Osteoblast (primary cell): ENCODE results near the gene ZNF212. TPM values are rescaled to one million over a fixed set of nuclear protein-coding genes. Genes with fewer than 3 reads are reported as not detected.
"Not testable (repeated sequence)": the region's sequence is repeated elsewhere in the genome, so short reads cannot be mapped to it uniquely, and the experiment has no call there.

Experiments
- DNase-seq: peaks from one replicate; pipeline ENCODE4 v3.0.0; 2011; ENCODE audit warnings: low spot score, mixed read lengths; ENCODE audit not compliant: insufficient read length; ENCODE audit errors: missing footprints
- H2AFZ ChIP-seq: 2 replicates; pipeline ENCODE4 v1.6.0; 2011; ENCODE audit warnings: mild to moderate bottlenecking, low read length
- H3K27ac ChIP-seq: 2 replicates; pipeline ENCODE4 v1.5.1; 2011; ENCODE audit warnings: mild to moderate bottlenecking, low read depth, low read length, moderate library complexity
- H3K27me3 ChIP-seq: 2 replicates; pipeline ENCODE4 v1.6.0; 2012; ENCODE audit warnings: mild to moderate bottlenecking, control low read depth, inconsistent platforms, low read length, moderate library complexity; ENCODE audit not compliant: insufficient read depth
- H3K36me3 ChIP-seq: 2 replicates; pipeline ENCODE4 v1.5.1; 2011; ENCODE audit warnings: mild to moderate bottlenecking, low read length, control low read depth, moderate library complexity; ENCODE audit not compliant: insufficient read depth
- H3K4me1 ChIP-seq: 2 replicates; pipeline ENCODE4 v1.5.1; 2011; ENCODE audit warnings: mild to moderate bottlenecking, low read length, control low read depth, moderate library complexity; ENCODE audit not compliant: insufficient read depth
- H3K4me2 ChIP-seq: 2 replicates; pipeline ENCODE4 v1.6.0; 2011; ENCODE audit warnings: mild to moderate bottlenecking, low read length; ENCODE audit not compliant: insufficient read depth
- H3K4me3 ChIP-seq: fragments of 200-600 bp; sonication (generic); 3 replicates; pipeline ENCODE4 v1.5.1; 2012; ENCODE audit warnings: mild to moderate bottlenecking, low read length, inconsistent platforms; ENCODE audit not compliant: insufficient read depth
- H3K79me2 ChIP-seq: 2 replicates; pipeline ENCODE4 v1.6.0; 2012; ENCODE audit warnings: mild to moderate bottlenecking, low read length, control low read depth, inconsistent platforms; ENCODE audit not compliant: insufficient read depth
- H3K9me3 ChIP-seq: 2 replicates; pipeline ENCODE4 v1.5.1; 2011; ENCODE audit warnings: low read depth, low read length, control low read depth
- H4K20me1 ChIP-seq: 2 replicates; pipeline ENCODE4 v1.6.0; 2012; ENCODE audit warnings: mild to moderate bottlenecking, low read length, control low read depth; ENCODE audit not compliant: insufficient read depth
- CTCF ChIP-seq: IDR thresholded peaks from 2 replicates; pipeline ENCODE4 v1.5.1; 2011; ENCODE audit warnings: mild to moderate bottlenecking, low read depth, low read length, moderate library complexity; ENCODE audit errors: extremely low read depth
- total RNA-seq: library from RNA; depleted of rRNA; stranded (reverse); fragments of >200 nt; gene quantifications from 2 replicates; pipeline ENCODE4 v1.2.3, GENCODE V29; 2012

Gene ZNF212
- total RNA-seq, 1 donor = 9.0 TPM

- Histone ChIP-seq H3K27ac (no peak overlapping the region), H3K79me2 (no peaks in the 10 kb centered on the region), H3K9me3 (no peaks in the 10 kb centered on the region), H3K27me3 (no peaks in the 10 kb centered on the region), H3K4me1 (no peaks in the 10 kb centered on the region), H2AFZ (no peak overlapping the region), H3K4me2 (no peak overlapping the region), H4K20me1 (no peaks in the 10 kb centered on the region), H3K4me3 (no peak overlapping the region), H3K36me3 (peaks cover 9% of the 10 kb centered on the region)
- no peak for DNase-seq
- TF ChIP-seq CTCF = no peak
These were observed 12.5 kb upstream of the ZNF212 start for GRCh38 chr7:149226840-149227494.

GRCh38 chr7:149228831-149229471 is 10.5 kb upstream of the ZNF212 start:
- no peak for TF ChIP-seq CTCF

GRCh38 chr7:149229526-149229925 is 9.9 kb upstream of the ZNF212 start:
- Histone ChIP-seq H3K4me3 (no peak overlapping the region), H3K36me3 (peaks cover 5% of the 10 kb centered on the region), H3K27me3 (no peaks in the 10 kb centered on the region), H3K4me2 (no peak overlapping the region), H2AFZ (no peak overlapping the region), H3K79me2 (no peaks in the 10 kb centered on the region), H3K27ac (no peak overlapping the region), H4K20me1 (no peaks in the 10 kb centered on the region), H3K9me3 (no peaks in the 10 kb centered on the region), H3K4me1 (peaks cover 12% of the 10 kb centered on the region)
- no peak for DNase-seq
- TF ChIP-seq CTCF = no peak

More at GRCh38 chr7:149228831-149229471, 10.5 kb upstream of the ZNF212 start:
- Histone ChIP-seq H4K20me1 (no peaks in the 10 kb centered on the region), H3K79me2 (no peaks in the 10 kb centered on the region), H3K27ac (no peak overlapping the region), H3K9me3 (no peaks in the 10 kb centered on the region), H3K4me2 (no peak overlapping the region), H3K27me3 (no peaks in the 10 kb centered on the region), H2AFZ (no peak overlapping the region), H3K4me1 (peaks cover 8% of the 10 kb centered on the region), H3K36me3 (peaks cover 5% of the 10 kb centered on the region), H3K4me3 (no peak overlapping the region)
- no peak for DNase-seq

GRCh38 chr7:149232362-149232761 is 7.1 kb upstream of the ZNF212 start:
- H3K4me1 ChIP-seq = peaks cover 12% of the 10 kb centered on the region
- peak; percentile 58 for DNase-seq
- TF ChIP-seq CTCF = no peak
- H3K36me3 ChIP-seq = no peaks in the 10 kb centered on the region
- H3K4me2 ChIP-seq = no peak overlapping the region
- no peaks in the 10 kb centered on the region for H3K27me3 ChIP-seq
- no peak overlapping the region for H2AFZ ChIP-seq
- no peaks in the 10 kb centered on the region for H3K79me2 ChIP-seq
- no peak overlapping the region for H3K4me3 ChIP-seq
- no peak overlapping the region for H3K27ac ChIP-seq
- H4K20me1 ChIP-seq = no peaks in the 10 kb centered on the region
- no peaks in the 10 kb centered on the region for H3K9me3 ChIP-seq

- peak overlapping the region; percentile 92 for H3K27ac ChIP-seq
- H4K20me1 ChIP-seq, H3K27me3 ChIP-seq, H3K9me3 ChIP-seq, H3K36me3 ChIP-seq, H3K4me3 ChIP-seq, H3K79me2 ChIP-seq: not testable (repeated sequence)
- DNase-seq = peak; percentile 96
- H3K4me1 ChIP-seq = peaks cover 22% of the 10 kb centered on the region
- H2AFZ ChIP-seq = peak overlapping the region; percentile 56
- H3K4me2 ChIP-seq = peak overlapping the region; percentile 77
These were observed 5.7 kb upstream of the ZNF212 start for GRCh38 chr7:149233655-149234204.
